B cell (primary cell): Measurements from ENCODE around the gene UQCC5. TPM values are rescaled to one million over a fixed set of nuclear protein-coding genes. Genes with fewer than 3 reads are reported as not detected.

Experiments used
- ATAC-seq: fragments of 200-7000 bp; cut with Tn5 transposase; one replicate; pipeline ENCODE4 v1.10.0; 2021; ENCODE audit warnings: low read depth, mild to moderate bottlenecking, moderate number of reproducible peaks, moderate library complexity
- CTCF ChIA-PET: fragments of 350-600 bp; sonication (Branson Sonifier 250); formaldehyde crosslinking; loops from one replicate; lab custom pipeline; 2021; ENCODE audit warnings: antibody characterized with exemption, inconsistent platforms; lab: Charles Lee
- POLR2A ChIA-PET: fragments of 350-600 bp; sonication (Branson Sonifier 250); formaldehyde crosslinking; loops from one replicate; lab custom pipeline; 2021; ENCODE audit warnings: antibody characterized with exemption; lab: Charles Lee
- DNase-seq: peaks from one replicate; pipeline ENCODE4 v3.0.0; 2013
- H2AFZ ChIP-seq: 2 replicates; pipeline ENCODE4 v1.6.1; 2012; ENCODE audit warnings: mild to moderate bottlenecking, low read depth, low read length; ENCODE audit not compliant: insufficient read depth, poor library complexity, severe bottlenecking
- H3K27ac ChIP-seq, 2 donors: 1 replicate in 1 of 2; 2 replicates in 1 of 2; pipeline ENCODE4 v1.5.1; 2012 to 2013; ENCODE audit warnings: low read length in 2 of 2, mild to moderate bottlenecking in 2 of 2, moderate library complexity in 1 of 2
- H3K27me3 ChIP-seq, 4 experiments: fragments of 200-600 bp in 1 of 4; sonication (generic) in 1 of 4; replicated peaks in 1 of 4; 1 replicate in 2 of 4; 2 replicates in 2 of 4; pipeline versions ENCODE4 v1.6.1 to v1.7.0; 2013 to 2016; ENCODE audit warnings: low read length in 3 of 4, mild to moderate bottlenecking in 2 of 4, mixed read lengths in 1 of 4, moderate library complexity in 1 of 4; ENCODE audit not compliant: insufficient read depth in 4 of 4, control insufficient read depth in 3 of 4; ENCODE audit errors: control extremely low read depth in 1 of 4
- H3K36me3 ChIP-seq, 2 experiments: replicated peaks in 1 of 2; 1 replicate in 1 of 2; 2 replicates in 1 of 2; pipeline versions ENCODE4 v1.6.1 to v1.7.1; 2013; ENCODE audit warnings: low read length in 1 of 2; ENCODE audit not compliant: insufficient read depth in 2 of 2, control insufficient read depth in 1 of 2; ENCODE audit errors: control extremely low read depth in 1 of 2, extremely low read depth in 1 of 2
- H3K4me1 ChIP-seq, 2 donors: fragments of 200-600 bp in 1 of 2; sonication (generic) in 1 of 2; 1 replicate in 1 of 2; 2 replicates in 1 of 2; pipeline versions ENCODE4 v1.5.1 to v1.6.1; 2013 to 2017; ENCODE audit warnings: low read length in 2 of 2; ENCODE audit not compliant: control insufficient read depth in 2 of 2, insufficient read depth in 2 of 2
- H3K4me2 ChIP-seq: replicated peaks from 2 replicates; pipeline ENCODE3; 2012; ENCODE audit warnings: mild to moderate bottlenecking, low read depth, low read length; ENCODE audit not compliant: poor library complexity, severe bottlenecking
- H3K4me3 ChIP-seq, 5 experiments: fragments of 200-600 bp in 1 of 5; sonication (generic) in 1 of 5; 1 replicate in 3 of 5; 2 replicates in 2 of 5; pipeline versions ENCODE4 v1.5.1 to v1.7.0; 2011 to 2016; ENCODE audit warnings: low read length in 4 of 5, mild to moderate bottlenecking in 4 of 5, low read depth in 2 of 5, control low read depth in 1 of 5, moderate library complexity in 1 of 5; ENCODE audit not compliant: insufficient read depth in 1 of 5; ENCODE audit errors: control extremely low read depth in 1 of 5, extremely low read depth in 1 of 5
- H3K79me2 ChIP-seq: fragments of 200-600 bp; sonication (generic); one replicate; pipeline ENCODE4 v1.6.0; 2016; ENCODE audit warnings: low read length; ENCODE audit not compliant: control insufficient read depth, insufficient read depth
- H3K9ac ChIP-seq: fragments of 200-600 bp; sonication (generic); 2 replicates; pipeline ENCODE4 v1.6.1; 2017; ENCODE audit warnings: mild to moderate bottlenecking, low read length, moderate library complexity
- H3K9me3 ChIP-seq, 3 donors: one replicate each; pipeline versions ENCODE4 v1.6.1 to v1.7.1; 2013; ENCODE audit warnings: low read length in 2 of 3; ENCODE audit not compliant: control insufficient read depth in 2 of 3, insufficient read depth in 1 of 3; ENCODE audit errors: control extremely low read depth in 1 of 3
- H4K20me1 ChIP-seq: 2 replicates; pipeline ENCODE4 v1.6.0; 2012; ENCODE audit warnings: mild to moderate bottlenecking, low read length; ENCODE audit not compliant: insufficient read depth, control insufficient read depth, poor library complexity, severe bottlenecking
- H3K27ac Mint-ChIP-seq: one replicate; pipeline ENCODE4 v1.8.0; 2021; ENCODE audit warnings: mixed read lengths
- H3K27me3 Mint-ChIP-seq: one replicate; pipeline ENCODE4 v1.8.0; 2021; ENCODE audit warnings: mixed read lengths
- H3K4me1 Mint-ChIP-seq: one replicate; pipeline ENCODE4 v1.8.0; 2021; ENCODE audit warnings: mixed read lengths
- H3K4me3 Mint-ChIP-seq: one replicate; pipeline ENCODE4 v1.8.0; 2021; ENCODE audit warnings: mixed read lengths
- H3K9me3 Mint-ChIP-seq: one replicate; pipeline ENCODE4 v1.8.0; 2022; ENCODE audit warnings: mixed read lengths; ENCODE audit not compliant: insufficient read depth
- CTCF ChIP-seq: fragments of 200-600 bp; IDR thresholded peaks from one replicate; pipeline ENCODE4 v1.8.0; 2022; ENCODE audit warnings: antibody characterized with exemption, mild to moderate bottlenecking
- EZH2 ChIP-seq: IDR thresholded peaks from 2 replicates; pipeline ENCODE4 v1.6.1; 2012; ENCODE audit warnings: borderline replicate concordance, low read depth, mild to moderate bottlenecking, moderate library complexity, low read length; ENCODE audit not compliant: insufficient read depth, poor library complexity, severe bottlenecking
- WGBS: methylation state at CpG from one replicate; pipeline ENCODE4 v1.1.5; 2013; ENCODE audit warnings: missing lambda C conversion rate; ENCODE audit not compliant: insufficient coverage; 5-methylcytosine and 5-hydroxymethylcytosine counted together
- intact Hi-C: fragments of 100-400 bp; cut with micrococcal nuclease; formaldehyde crosslinking; loops from one replicate; pipeline ENCODE4 v1.10.0; 2022
- polyA plus RNA-seq: library from polyadenylated mRNA; depleted of rRNA; stranded (reverse); fragments of >200 nt; gene quantifications from 2 replicates; pipeline ENCODE4 v1.2.3, GENCODE V29; 2012
- total RNA-seq, 2 donors: library from RNA; stranded (reverse); fragments of 120-200 nt in 1 of 2; gene quantifications; 1 replicate in 1 of 2; 2 replicates in 1 of 2; pipeline versions ENCODE4 v1.2.3 to v1.2.4, GENCODE V29; 2013 to 2022

Gene UQCC5
- total and polyA plus RNA-seq, 2 donors (not counting 1 experiment from before 2014, with no cell fraction given) = 1.1 to 10.3 TPM

GRCh38 chr3:52528586-52529375 is 7.6 kb upstream of the UQCC5 start:
- 99% methylated on average over 24 of the region's 25 CpGs for WGBS
- H3K4me3 ChIP-seq = no peak overlapping the region
- no peaks in the 10 kb centered on the region for H3K27me3 Mint-ChIP-seq
- ChIA-PET POLR2A (no interaction called here), CTCF (no interaction called here)
- no peak overlapping the region for H2AFZ ChIP-seq
- H3K4me2 ChIP-seq = no peak overlapping the region
- H3K79me2 ChIP-seq = no peaks in the 10 kb centered on the region
- H3K9ac ChIP-seq = no peak overlapping the region
- H3K36me3 ChIP-seq = no peaks in the 10 kb centered on the region
- H3K4me1 ChIP-seq = peaks cover 9 to 15% of the 10 kb centered on the region in 2 donors
- ATAC-seq (no peak), DNase-seq (no peak)
- no peak overlapping the region for H3K4me3 Mint-ChIP-seq
- H3K9me3 Mint-ChIP-seq = no peaks in the 10 kb centered on the region
- H3K27ac Mint-ChIP-seq = no peak overlapping the region
- H3K27me3 ChIP-seq = peaks cover 0 to 13% (median 0%) of the 10 kb centered on the region in 4 experiments
- no peak overlapping the region for H3K27ac ChIP-seq
- TF ChIP-seq CTCF (no peak), EZH2 (no peak)
- H3K4me1 Mint-ChIP-seq = peaks cover 5% of the 10 kb centered on the region
- no peaks in the 10 kb centered on the region for H3K9me3 ChIP-seq
- no peaks in the 10 kb centered on the region for H4K20me1 ChIP-seq
- intact Hi-C loops = no loop called here
